ENCODE results near the gene DHH.
A peak's percentile ranks its signal among the peaks of the same experiment; 100 is the strongest.

DHH gene

DNA sequence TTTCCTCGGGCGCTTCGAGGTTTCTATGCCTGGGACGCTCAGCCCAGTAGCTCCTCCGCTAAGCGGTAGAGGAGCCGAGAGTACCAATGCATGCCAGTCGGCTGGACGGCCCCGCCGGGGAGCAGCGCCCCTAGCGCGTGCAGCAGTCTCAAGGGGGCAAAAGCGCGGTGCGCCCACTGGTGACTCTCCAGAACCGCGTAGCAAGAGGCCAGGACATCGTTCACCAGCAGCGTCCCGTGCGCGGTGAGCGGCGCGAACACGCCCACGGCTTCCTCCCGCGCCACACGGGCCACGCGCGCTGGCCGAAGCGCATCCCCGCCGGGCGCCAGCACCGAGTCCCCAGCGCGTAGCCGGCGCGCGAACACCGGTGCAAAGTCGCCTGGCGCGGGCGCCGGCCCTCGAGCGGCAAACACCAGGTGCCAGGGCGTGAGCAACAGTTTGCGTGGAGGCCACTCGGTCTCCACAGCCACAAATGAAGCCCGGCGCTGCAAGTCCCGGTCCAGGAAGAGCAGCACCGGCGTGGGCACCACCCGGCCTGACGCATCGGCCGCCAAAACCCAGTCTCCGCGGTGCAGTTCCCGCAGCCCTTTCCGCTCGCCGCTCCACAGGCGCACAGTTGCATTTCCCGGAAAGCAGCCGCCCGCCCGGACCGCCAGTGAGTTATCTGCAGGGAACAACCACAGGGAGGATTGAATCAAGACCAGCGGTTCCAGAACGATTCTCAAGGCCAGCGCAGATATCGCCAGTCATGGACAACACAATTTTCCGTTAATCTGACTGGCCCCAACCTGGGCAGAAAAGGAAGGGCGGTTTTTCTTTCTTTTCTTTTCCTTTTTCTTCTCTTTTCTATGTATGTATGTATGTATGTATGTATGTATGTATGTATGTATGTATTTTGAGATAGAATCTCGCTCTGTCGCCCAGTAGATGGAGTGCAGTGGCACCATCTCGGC lies 4.5 kb downstream of the DHH start:
- peak overlapping the region; percentile 22 for H3K4me3 ChIP-seq (ENCODE audit: low read depth, low read length)
- TF ChIP-seq, protein P1, sequence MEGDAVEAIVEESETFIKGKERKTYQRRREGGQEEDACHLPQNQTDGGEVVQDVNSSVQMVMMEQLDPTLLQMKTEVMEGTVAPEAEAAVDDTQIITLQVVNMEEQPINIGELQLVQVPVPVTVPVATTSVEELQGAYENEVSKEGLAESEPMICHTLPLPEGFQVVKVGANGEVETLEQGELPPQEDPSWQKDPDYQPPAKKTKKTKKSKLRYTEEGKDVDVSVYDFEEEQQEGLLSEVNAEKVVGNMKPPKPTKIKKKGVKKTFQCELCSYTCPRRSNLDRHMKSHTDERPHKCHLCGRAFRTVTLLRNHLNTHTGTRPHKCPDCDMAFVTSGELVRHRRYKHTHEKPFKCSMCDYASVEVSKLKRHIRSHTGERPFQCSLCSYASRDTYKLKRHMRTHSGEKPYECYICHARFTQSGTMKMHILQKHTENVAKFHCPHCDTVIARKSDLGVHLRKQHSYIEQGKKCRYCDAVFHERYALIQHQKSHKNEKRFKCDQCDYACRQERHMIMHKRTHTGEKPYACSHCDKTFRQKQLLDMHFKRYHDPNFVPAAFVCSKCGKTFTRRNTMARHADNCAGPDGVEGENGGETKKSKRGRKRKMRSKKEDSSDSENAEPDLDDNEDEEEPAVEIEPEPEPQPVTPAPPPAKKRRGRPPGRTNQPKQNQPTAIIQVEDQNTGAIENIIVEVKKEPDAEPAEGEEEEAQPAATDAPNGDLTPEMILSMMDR (IDR thresholded peaks at IDR 0.05; ENCODE audit: low read depth, low read length), result peak; percentile 34
- in situ Hi-C loops (cut with HindIII; ENCODE audit: low sequenced_read_pairs), result no loop called here
- peak; percentile 59 for DNase-seq (ENCODE audit: low read depth, low spot score)

DNA sequence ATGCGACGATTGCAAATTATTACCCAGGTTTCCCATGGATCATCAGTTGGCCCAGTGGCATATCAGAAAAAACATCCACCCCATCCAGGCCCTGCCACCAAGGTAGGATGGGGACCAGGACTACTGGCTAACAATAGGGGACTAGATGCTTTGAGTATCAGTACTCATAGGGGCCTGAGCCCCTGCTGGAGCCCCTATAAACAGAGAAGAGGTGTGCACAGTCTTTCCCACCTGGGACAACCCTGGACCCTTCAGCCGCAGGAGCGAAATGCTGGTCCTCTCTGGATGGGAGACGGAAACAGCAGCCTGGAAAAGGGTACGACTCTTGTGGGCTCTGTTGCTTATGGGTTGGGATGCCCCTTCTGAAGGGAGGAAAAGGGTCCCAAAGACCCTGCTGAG lies 5.7 kb downstream of the DHH start:
- TF ChIP-seq, protein P1 (IDR thresholded peaks at IDR 0.05; ENCODE audit: low read depth, low read length), result no peak

DNA sequence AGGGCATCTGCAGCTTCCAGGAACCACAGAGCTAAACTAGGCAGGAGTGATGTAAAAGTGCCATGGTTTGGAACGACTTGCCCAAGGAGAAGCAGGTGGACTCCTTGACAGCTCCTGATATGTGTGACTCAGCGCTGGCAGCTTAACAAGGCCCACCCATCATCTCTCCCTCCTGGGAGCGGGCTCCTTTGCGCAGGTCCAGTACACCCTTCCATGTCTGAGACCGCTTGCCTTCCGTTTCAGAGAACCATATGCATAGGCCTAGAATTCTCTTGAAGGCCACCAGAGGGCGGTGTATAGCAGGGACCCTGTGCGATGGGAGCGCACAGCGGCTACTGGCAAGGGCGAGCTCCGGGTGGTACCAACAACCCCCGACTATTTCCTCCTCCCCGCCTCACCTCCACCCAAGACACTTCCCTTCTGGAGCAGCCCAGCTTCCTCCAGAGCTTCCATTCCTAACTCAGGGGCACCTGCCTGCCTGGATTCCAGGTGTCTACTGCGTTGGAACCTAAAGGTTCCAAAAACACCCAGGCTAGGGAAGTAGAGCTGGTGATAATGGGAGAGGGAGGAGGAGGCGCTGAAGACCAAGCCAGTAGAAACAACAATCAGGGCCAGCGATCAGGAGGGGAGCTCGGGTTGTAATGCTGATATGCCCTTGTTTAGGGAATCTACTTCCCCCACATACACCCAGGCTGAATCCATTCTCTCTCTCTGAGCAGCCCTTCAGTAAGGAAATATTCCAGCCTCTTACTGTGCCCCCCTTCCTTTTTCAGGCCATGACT lies 6.3 kb downstream of the DHH start:
- in situ Hi-C loops (cut with HindIII; ENCODE audit: low sequenced_read_pairs), result no loop called here
- peak; percentile 87 for DNase-seq (ENCODE audit: low read depth, low spot score)
- TF ChIP-seq, protein P1 (IDR thresholded peaks at IDR 0.05; ENCODE audit: low read depth, low read length), result peak; percentile 93
- no peak overlapping the region for H3K4me3 ChIP-seq (ENCODE audit: low read depth, low read length)

More for the DNA sequence above, 5.7 kb downstream of the DHH start:
- no peak overlapping the region for H3K4me3 ChIP-seq (ENCODE audit: low read depth, low read length)
- no peak for DNase-seq (ENCODE audit: low read depth, low spot score)
- in situ Hi-C loops (cut with HindIII; ENCODE audit: low sequenced_read_pairs), result no loop called here

- in situ Hi-C loops (cut with HindIII; ENCODE audit: low sequenced_read_pairs), result no loop called here
- no peak for DNase-seq (ENCODE audit: low read depth, low spot score)
- no peak overlapping the region for H3K4me3 ChIP-seq (ENCODE audit: low read depth, low read length)
- TF ChIP-seq, protein P1 (IDR thresholded peaks at IDR 0.05; ENCODE audit: low read depth, low read length), result no peak
Measured at GRCh38 chr12:49086116-49086515, 8.5 kb downstream of the DHH start.

GRCh38 chr12:49084438-49084837 lies 10.2 kb downstream of the DHH start:
- in situ Hi-C loops (cut with HindIII; ENCODE audit: low sequenced_read_pairs), result no loop called here
- TF ChIP-seq, protein P1 (IDR thresholded peaks at IDR 0.05; ENCODE audit: low read depth, low read length), result no peak
- no peak overlapping the region for H3K4me3 ChIP-seq (ENCODE audit: low read depth, low read length)

GRCh38 chr12:49079793-49080192 lies 14.8 kb downstream of the DHH start:
- no peak for DNase-seq (ENCODE audit: low read depth, low spot score)
- TF ChIP-seq, protein P1 (IDR thresholded peaks at IDR 0.05; ENCODE audit: low read depth, low read length), result no peak
- in situ Hi-C loops (cut with HindIII; ENCODE audit: low sequenced_read_pairs), result no loop called here
- H3K4me3 ChIP-seq (ENCODE audit: low read depth, low read length), result no peak overlapping the region

More at GRCh38 chr12:49084438-49084837, 10.2 kb downstream of the DHH start:
- DNase-seq (ENCODE audit: low read depth, low spot score), result no peak
